Prostate gland (tissue), 2 donors: ENCODE data around the gene ELOVL3. TPM values are rescaled to one million over a fixed set of nuclear protein-coding genes. Genes with fewer than 3 reads are reported as not detected.

Experiments used
- DNase-seq: peaks from one replicate; pipeline ENCODE4 v3.0.0-alpha.2; 2019; ENCODE audit warnings: low spot score
- H3K27ac ChIP-seq, 2 donors: fragments of 200-600 bp; sonication (generic); 2 replicates each; pipeline ENCODE4 v1.5.1; 2017 to 2019
- H3K27me3 ChIP-seq: fragments of 200-600 bp; sonication (generic); replicated peaks from 2 replicates; pipeline ENCODE4 v1.5.1; 2019; ENCODE audit not compliant: insufficient read depth
- H3K36me3 ChIP-seq, 2 donors: fragments of 200-600 bp; sonication (generic); 1 replicate in 1 of 2; 2 replicates in 1 of 2; pipeline versions ENCODE4 v1.5.1 to v1.8.1; 2017 to 2019
- H3K4me1 ChIP-seq: fragments of 200-600 bp; sonication (generic); replicated peaks from 2 replicates; pipeline ENCODE4 v1.5.1; 2019
- H3K4me3 ChIP-seq, 2 donors: fragments of 200-600 bp; sonication (generic); 2 replicates each; pipeline ENCODE4 v1.5.1; 2017 to 2019
- H3K9me3 ChIP-seq: fragments of 200-600 bp; sonication (generic); 2 replicates; pipeline ENCODE4 v1.5.1; 2017
- POLR2A ChIP-seq: fragments of 450-650 bp; IDR thresholded peaks from one replicate; pipeline ENCODE4 v1.6.1; 2016; ENCODE audit warnings: antibody characterized with exemption, mild to moderate bottlenecking
- POLR2AphosphoS5 ChIP-seq: sonication (generic); formaldehyde crosslinking; IDR thresholded peaks from one replicate; pipeline ENCODE4 v1.6.1; 2017; ENCODE audit warnings: antibody characterized with exemption
- WGBS: methylation state at CpG from one replicate; pipeline ENCODE4 v1.1.5; 2018; 5-methylcytosine and 5-hydroxymethylcytosine counted together
- intact Hi-C: fragments of 100-400 bp; cut with DNase I; formaldehyde crosslinking; loops from one replicate; pipeline ENCODE4 v1.14.2; 2022
- total RNA-seq, 2 donors: library from RNA; depleted of rRNA; stranded (reverse); fragments of >200 nt; gene quantifications; one replicate each; pipeline ENCODE4 v1.1.0, GENCODE V29; 2016
- TF ChIP-seq, protein P1 (sequence below), 4 experiments: fragments of 200-600 bp in 2 of 4; fragments of 450-650 bp in 2 of 4; sonication (generic) in 2 of 4; IDR thresholded peaks; 1 replicate in 3 of 4; 2 replicates in 1 of 4; pipeline ENCODE4 v1.5.1; 2016 to 2019; ENCODE audit warnings: antibody characterized with exemption in 4 of 4, mild to moderate bottlenecking in 2 of 4, moderate library complexity in 2 of 4

The ELOVL3 gene
- total RNA-seq, 2 donors from 2014 or later, result 4.4 TPM; not detected in 1

DNA sequence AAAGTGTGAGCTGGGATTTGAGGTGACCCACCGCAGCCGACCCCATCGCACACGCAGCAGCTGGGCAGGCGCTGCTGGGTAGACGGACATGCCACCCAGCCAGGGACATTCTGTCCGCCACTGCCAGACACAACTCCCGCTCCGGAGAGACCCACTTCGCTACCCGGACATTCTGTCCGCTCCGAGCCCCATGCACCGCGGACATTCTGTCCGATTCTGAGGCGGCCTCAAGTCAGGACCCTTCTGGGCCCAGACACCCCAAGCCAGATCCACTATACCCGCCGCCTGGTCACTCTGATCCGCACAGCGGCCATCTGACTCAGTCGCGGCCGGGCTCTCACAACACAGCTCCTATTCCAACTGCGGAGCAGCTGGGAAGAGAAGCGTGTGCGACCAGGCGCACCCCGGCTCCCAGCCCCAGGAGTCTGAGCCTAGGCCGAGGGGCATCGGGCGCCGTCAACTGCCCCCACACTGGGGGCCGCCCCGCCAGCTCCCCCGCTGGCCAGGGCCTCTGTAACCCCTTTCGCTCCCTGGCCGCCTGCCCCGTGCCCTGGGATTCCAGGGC, 14.4 kb downstream of the ELOVL3 start:
- 22% methylated on average over 29 of the region's 39 CpGs for WGBS
- Histone ChIP-seq H3K36me3 (no peaks in the 10 kb centered on the region), H3K4me1 (peaks cover 6% of the 10 kb centered on the region), H3K9me3 (no peaks in the 10 kb centered on the region), H3K27ac (no peak overlapping the region), H3K27me3 (no peaks in the 10 kb centered on the region), H3K4me3 (peak overlapping the region; percentile 36 to 49)
- intact Hi-C loops, result loop anchor here (5.0 kb wide), 1 partner anchor 157 kb away; the partner anchor contains the start of gene NFKB2
- TF ChIP-seq POLR2A, result no peak
- no peak for TF ChIP-seq POLR2AphosphoS5
- TF ChIP-seq, protein P1, sequence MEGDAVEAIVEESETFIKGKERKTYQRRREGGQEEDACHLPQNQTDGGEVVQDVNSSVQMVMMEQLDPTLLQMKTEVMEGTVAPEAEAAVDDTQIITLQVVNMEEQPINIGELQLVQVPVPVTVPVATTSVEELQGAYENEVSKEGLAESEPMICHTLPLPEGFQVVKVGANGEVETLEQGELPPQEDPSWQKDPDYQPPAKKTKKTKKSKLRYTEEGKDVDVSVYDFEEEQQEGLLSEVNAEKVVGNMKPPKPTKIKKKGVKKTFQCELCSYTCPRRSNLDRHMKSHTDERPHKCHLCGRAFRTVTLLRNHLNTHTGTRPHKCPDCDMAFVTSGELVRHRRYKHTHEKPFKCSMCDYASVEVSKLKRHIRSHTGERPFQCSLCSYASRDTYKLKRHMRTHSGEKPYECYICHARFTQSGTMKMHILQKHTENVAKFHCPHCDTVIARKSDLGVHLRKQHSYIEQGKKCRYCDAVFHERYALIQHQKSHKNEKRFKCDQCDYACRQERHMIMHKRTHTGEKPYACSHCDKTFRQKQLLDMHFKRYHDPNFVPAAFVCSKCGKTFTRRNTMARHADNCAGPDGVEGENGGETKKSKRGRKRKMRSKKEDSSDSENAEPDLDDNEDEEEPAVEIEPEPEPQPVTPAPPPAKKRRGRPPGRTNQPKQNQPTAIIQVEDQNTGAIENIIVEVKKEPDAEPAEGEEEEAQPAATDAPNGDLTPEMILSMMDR (IDR thresholded peaks at IDR 0.05), result no peak
- DNase-seq, result no peak

DNA sequence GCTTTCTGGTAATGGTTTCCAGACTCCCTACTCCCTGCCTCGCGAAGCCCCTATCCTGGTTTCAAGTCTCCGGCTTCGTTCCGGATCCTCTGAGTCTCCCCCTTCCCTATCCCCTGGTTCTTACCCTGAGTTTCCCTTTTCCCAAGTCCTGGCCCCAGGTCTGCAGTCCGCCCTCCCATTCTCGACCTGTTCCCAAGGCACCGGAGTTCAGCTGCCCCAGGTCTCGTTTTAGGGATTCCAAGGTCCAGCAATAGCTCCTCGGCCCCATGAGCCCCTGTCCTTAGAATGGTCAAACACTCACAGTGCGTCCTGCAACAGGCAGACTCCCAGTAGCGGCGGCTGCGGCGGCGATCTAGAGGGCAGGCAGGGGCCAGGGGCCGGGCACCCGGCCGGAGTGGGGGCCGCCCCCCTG, 14.9 kb downstream of the ELOVL3 start:
- H3K4me1 ChIP-seq, result peaks cover 6% of the 10 kb centered on the region
- H3K36me3 ChIP-seq, result no peaks in the 10 kb centered on the region
- H3K27ac ChIP-seq, result no peak overlapping the region
- intact Hi-C loops, result loop anchor here (5.0 kb wide), 1 partner anchor 156 kb away; the partner anchor contains the start of gene NFKB2
- WGBS, result 4% methylated on average over 16 of the region's 20 CpGs
- no peaks in the 10 kb centered on the region for H3K9me3 ChIP-seq
- peak overlapping the region; percentile 36 to 49 for H3K4me3 ChIP-seq
- TF ChIP-seq POLR2AphosphoS5 (no peak), POLR2A (no peak)
- TF ChIP-seq, protein P1 (IDR thresholded peaks at IDR 0.05), result no peak
- DNase-seq, result no peak
- no peaks in the 10 kb centered on the region for H3K27me3 ChIP-seq

DNA sequence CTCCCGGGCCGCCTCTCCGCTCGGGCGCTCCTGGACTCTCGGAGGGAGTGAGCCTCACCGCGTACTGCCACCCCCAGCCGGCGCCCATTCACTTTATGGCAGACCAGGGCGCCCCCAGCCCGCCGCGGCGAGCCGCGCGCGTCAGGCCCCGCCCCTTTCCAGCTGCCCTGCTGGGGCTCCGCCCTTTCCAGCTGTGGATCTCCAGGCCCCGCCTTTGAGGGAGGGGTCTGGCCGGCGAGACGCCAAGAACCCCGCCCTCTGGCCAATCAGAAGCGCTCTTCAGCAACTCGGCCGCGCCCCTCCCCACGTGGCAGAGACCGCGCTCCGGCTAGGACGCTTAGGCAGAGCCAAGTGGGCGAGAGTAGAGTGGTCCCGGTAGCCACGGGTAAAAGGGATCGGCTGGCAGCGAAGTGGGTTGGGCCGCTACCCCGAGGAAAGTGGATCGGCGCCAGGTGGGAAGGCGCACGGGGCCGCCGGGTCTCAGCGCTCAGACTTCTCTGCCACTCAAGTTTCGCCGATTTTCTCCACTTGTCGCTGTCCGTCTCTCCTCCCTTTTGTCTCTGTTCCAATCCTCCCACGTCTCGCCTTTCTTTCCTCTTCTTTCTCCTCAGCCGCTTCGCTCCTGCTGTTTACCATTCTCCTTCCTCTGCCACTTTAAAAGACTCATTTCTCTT, 15.5 kb downstream of the ELOVL3 start, which contains the start of gene PITX3:
Gene PITX3 (minus strand): TSS at position 69 of the 674 bp plus-strand sequence. CDS start 9,432 bp downstream, outside the sequence.
- peaks cover 6% of the 10 kb centered on the region for H3K4me1 ChIP-seq
- no peaks in the 10 kb centered on the region for H3K36me3 ChIP-seq
- H3K27ac ChIP-seq, result no peak within 1 kb of the TSS
- 0% methylated on average over 36 of the region's 57 CpGs for WGBS
- TF ChIP-seq, protein P1 (IDR thresholded peaks at IDR 0.05), result peak in 1 of 4 experiments; percentile 5
- peak; percentile 62 for TF ChIP-seq POLR2AphosphoS5
- TF ChIP-seq POLR2A, result peak; percentile 17
- peak within 1 kb of the TSS; percentile 36 to 49 for H3K4me3 ChIP-seq
- H3K27me3 ChIP-seq, result no peaks in the 10 kb centered on the region
- intact Hi-C loops, result loop anchor here (5.0 kb wide), 1 partner anchor 156 kb away; the partner anchor contains the start of gene NFKB2
- H3K9me3 ChIP-seq, result no peaks in the 10 kb centered on the region
- DNase-seq, result peak; percentile 82

DNA sequence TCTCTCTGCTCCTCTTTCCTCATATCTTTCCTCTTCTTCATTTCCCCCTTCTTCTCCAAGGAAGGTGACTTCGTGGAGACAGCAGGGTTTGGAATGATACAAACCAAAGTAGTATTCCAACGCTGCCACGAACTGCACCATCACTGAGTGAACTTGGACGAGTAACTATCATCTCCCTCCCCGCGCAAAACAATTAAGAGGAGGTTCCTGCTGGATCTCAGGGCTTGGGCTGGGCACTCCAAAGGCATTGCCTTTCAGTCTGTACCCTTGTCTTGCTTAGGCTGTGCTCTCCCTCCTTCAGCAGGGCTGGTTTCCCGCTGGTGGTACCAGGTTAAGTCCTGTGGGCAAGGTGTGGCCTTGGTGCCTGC, 16.0 kb downstream of the ELOVL3 start:
- no peaks in the 10 kb centered on the region for H3K36me3 ChIP-seq
- WGBS, result 23% methylated on average over 7 of the region's 7 CpGs
- peak overlapping the region; percentile 36 to 49 for H3K4me3 ChIP-seq
- TF ChIP-seq POLR2A (no peak), POLR2AphosphoS5 (no peak)
- TF ChIP-seq, protein P1 (IDR thresholded peaks at IDR 0.05), result no peak
- H3K9me3 ChIP-seq, result no peaks in the 10 kb centered on the region
- H3K27ac ChIP-seq, result no peak overlapping the region
- intact Hi-C loops, result loop anchor here (5.0 kb wide), 1 partner anchor 155 kb away; the partner anchor contains the start of gene NFKB2
- DNase-seq, result no peak
- no peaks in the 10 kb centered on the region for H3K27me3 ChIP-seq
- peaks cover 11% of the 10 kb centered on the region for H3K4me1 ChIP-seq
